ENCODE data around the gene POU6F1.
A peak's percentile ranks its signal among the peaks of the same experiment; 100 is the strongest.

The POU6F1 gene
- long read RNA-seq, partial matches to known transcripts = 1 of 2 reads
- long read RNA-seq, other reads (novel, unspliced or antisense) = 0 of 2 reads

- Histone ChIP-seq H3K4me3 (replicated peaks; ENCODE audit: insufficient read depth, low read length) (peak within 1 kb of the TSS; percentile 58), H3K27ac (replicated peaks) (peak within 1 kb of the TSS; percentile 68)
Measured at GRCh38 chr12:51217968-51218606, at the start of gene POU6F1. Gene POU6F1 (minus strand): TSS chr12:51218062. CDS start chr12:51206836, 11,226 bp downstream.

GRCh38 chr12:51265024-51265423 is 47.2 kb upstream of the POU6F1 start:
- Histone ChIP-seq H3K4me3 (replicated peaks; ENCODE audit: insufficient read depth, low read length) (no peak overlapping the region), H3K27me3 (ENCODE audit: insufficient read depth, poor library complexity, severe bottlenecking) (peaks cover 5% of the 10 kb centered on the region), H3K27ac (replicated peaks) (no peak overlapping the region)
- no peak for DNase-seq (ENCODE audit: low read depth in 1 of 2, low spot score in 1 of 2)
- TF ChIP-seq REST (IDR thresholded peaks at IDR 0.05; ENCODE audit: insufficient replicate concordance, low read depth) (no peak), POLR2AphosphoS5 (IDR thresholded peaks at IDR 0.05; ENCODE audit: low read depth) (no peak), SPI1 (IDR thresholded peaks at IDR 0.05; ENCODE audit: borderline replicate concordance, low read depth) (no peak), GABPA (IDR thresholded peaks at IDR 0.05; ENCODE audit: low read depth) (no peak)
- TF ChIP-seq, protein P1, sequence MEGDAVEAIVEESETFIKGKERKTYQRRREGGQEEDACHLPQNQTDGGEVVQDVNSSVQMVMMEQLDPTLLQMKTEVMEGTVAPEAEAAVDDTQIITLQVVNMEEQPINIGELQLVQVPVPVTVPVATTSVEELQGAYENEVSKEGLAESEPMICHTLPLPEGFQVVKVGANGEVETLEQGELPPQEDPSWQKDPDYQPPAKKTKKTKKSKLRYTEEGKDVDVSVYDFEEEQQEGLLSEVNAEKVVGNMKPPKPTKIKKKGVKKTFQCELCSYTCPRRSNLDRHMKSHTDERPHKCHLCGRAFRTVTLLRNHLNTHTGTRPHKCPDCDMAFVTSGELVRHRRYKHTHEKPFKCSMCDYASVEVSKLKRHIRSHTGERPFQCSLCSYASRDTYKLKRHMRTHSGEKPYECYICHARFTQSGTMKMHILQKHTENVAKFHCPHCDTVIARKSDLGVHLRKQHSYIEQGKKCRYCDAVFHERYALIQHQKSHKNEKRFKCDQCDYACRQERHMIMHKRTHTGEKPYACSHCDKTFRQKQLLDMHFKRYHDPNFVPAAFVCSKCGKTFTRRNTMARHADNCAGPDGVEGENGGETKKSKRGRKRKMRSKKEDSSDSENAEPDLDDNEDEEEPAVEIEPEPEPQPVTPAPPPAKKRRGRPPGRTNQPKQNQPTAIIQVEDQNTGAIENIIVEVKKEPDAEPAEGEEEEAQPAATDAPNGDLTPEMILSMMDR (IDR thresholded peaks at IDR 0.05; ENCODE audit: insufficient read depth, low read length) = no peak

More at GRCh38 chr12:51217968-51218606, at the start of gene POU6F1:
- no peaks in the 10 kb centered on the region for H3K27me3 ChIP-seq (ENCODE audit: insufficient read depth, poor library complexity, severe bottlenecking)
- DNase-seq (ENCODE audit: low read depth in 1 of 2, low spot score in 1 of 2) = peak; percentile 66 to 75
- TF ChIP-seq REST (IDR thresholded peaks at IDR 0.05; ENCODE audit: insufficient replicate concordance, low read depth) (peak; percentile 28), POLR2AphosphoS5 (IDR thresholded peaks at IDR 0.05; ENCODE audit: low read depth) (no peak)
- TF ChIP-seq, protein P1 (IDR thresholded peaks at IDR 0.05; ENCODE audit: insufficient read depth, low read length) = peak; percentile 27

DNA sequence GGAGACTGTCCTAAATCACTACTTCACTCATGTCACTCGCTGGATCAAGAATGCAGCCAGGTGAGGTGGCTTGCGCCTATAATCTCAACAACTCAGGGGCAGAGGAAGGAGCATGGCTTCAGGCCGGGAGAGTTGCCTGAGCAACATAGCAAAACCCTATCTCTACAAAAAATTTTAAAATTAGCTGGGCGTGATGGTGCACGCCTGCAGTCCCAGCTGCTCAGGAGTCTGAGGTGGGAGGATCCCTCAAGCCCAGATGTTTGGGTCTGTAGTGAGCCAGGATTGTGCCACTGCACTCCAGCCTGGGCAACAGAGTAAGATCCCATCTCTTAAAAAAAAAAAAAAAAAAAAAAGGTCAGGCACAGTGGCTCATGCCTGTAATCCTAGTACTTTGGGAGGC is 46.4 kb upstream of the POU6F1 start:
- Histone ChIP-seq H3K27ac (replicated peaks) (no peak overlapping the region), H3K27me3 (ENCODE audit: insufficient read depth, poor library complexity, severe bottlenecking) (peaks cover 4% of the 10 kb centered on the region), H3K4me3 (replicated peaks; ENCODE audit: insufficient read depth, low read length) (no peak overlapping the region)
- no peak for TF ChIP-seq REST (IDR thresholded peaks at IDR 0.05; ENCODE audit: insufficient replicate concordance, low read depth)
- TF ChIP-seq, protein P1 (IDR thresholded peaks at IDR 0.05; ENCODE audit: insufficient read depth, low read length) = no peak
- no peak for TF ChIP-seq SPI1 (IDR thresholded peaks at IDR 0.05; ENCODE audit: borderline replicate concordance, low read depth)
- TF ChIP-seq POLR2AphosphoS5 (IDR thresholded peaks at IDR 0.05; ENCODE audit: low read depth) = no peak
- TF ChIP-seq GABPA (IDR thresholded peaks at IDR 0.05; ENCODE audit: low read depth) = no peak
- no peak for DNase-seq (ENCODE audit: low read depth in 1 of 2, low spot score in 1 of 2)

Measured in HL-60 (cell line).